T47D (cell line): ENCODE measurements around the gene TTC3.
"Not testable (repeated sequence)": the region's sequence is repeated elsewhere in the genome, so short reads cannot be mapped to it uniquely, and the experiment has no call there.

Experiments used
- DNase-seq, 2 experiments: peaks; one replicate each; pipeline versions ENCODE4 v3.0.0 to v3.0.0-alpha.2; 2011 to 2012; ENCODE audit warnings: low read depth in 1 of 2, low spot score in 1 of 2
- JUND ChIP-seq: IDR thresholded peaks from 2 replicates; pipeline ENCODE4 v1.6.1; 2012; ENCODE audit warnings: low read depth
- in situ Hi-C: cut with HindIII; loops from 2 replicates; pipeline ENCODE4 v1.10.0; 2016; ENCODE audit warnings: low sequenced_read_pairs, low pct_unique_long_range_greater_than_20kb

TTC3 gene

GRCh38 chr21:37082856-37083528, 9.9 kb downstream of the TTC3 start:
- DNase-seq = peak in 1 of 2 experiments; percentile 70
- in situ Hi-C loops = no loop called here
- TF ChIP-seq JUND = no peak

GRCh38 chr21:37085726-37086125, 12.7 kb downstream of the TTC3 start:
- in situ Hi-C loops = no loop called here
- no peak for DNase-seq
- TF ChIP-seq JUND = no peak

- TF ChIP-seq JUND = no peak
- DNase-seq = peak in 1 of 2 experiments; percentile 56
- in situ Hi-C loops = no loop called here
Measured at GRCh38 chr21:37087188-37087587, 14.1 kb downstream of the TTC3 start.

- in situ Hi-C loops = no loop called here
- no peak for TF ChIP-seq JUND
- DNase-seq = no peak
Measured at GRCh38 chr21:37088186-37088735, 15.2 kb downstream of the TTC3 start.

- TF ChIP-seq JUND = no peak
- in situ Hi-C loops = no loop called here
- DNase-seq = no peak
Measured at GRCh38 chr21:37093977-37094376, 20.9 kb downstream of the TTC3 start.

GRCh38 chr21:37095821-37096220, 22.8 kb downstream of the TTC3 start:
- DNase-seq = no peak
- in situ Hi-C loops = no loop called here
- no peak for TF ChIP-seq JUND

GRCh38 chr21:37098751-37099150, 25.7 kb downstream of the TTC3 start:
- in situ Hi-C loops = no loop called here

GRCh38 chr21:37100316-37100715, 27.3 kb downstream of the TTC3 start:
- no peak for DNase-seq
- TF ChIP-seq JUND = no peak
- in situ Hi-C loops = no loop called here

More at GRCh38 chr21:37098751-37099150, 25.7 kb downstream of the TTC3 start:
- no peak for DNase-seq
- TF ChIP-seq JUND = no peak

- TF ChIP-seq JUND = no peak
- in situ Hi-C loops = no loop called here
- DNase-seq = no peak
Measured at GRCh38 chr21:37101384-37101783, 28.3 kb downstream of the TTC3 start.

GRCh38 chr21:37102746-37103145, 29.7 kb downstream of the TTC3 start:
- in situ Hi-C loops = not testable (repeated sequence)

GRCh38 chr21:37106998-37107397, 33.9 kb downstream of the TTC3 start:
- TF ChIP-seq JUND = no peak
- in situ Hi-C loops = no loop called here
- DNase-seq = no peak

More at GRCh38 chr21:37102746-37103145, 29.7 kb downstream of the TTC3 start:
- not testable (repeated sequence) for DNase-seq

- DNase-seq, in situ Hi-C loops: not testable (repeated sequence)
Measured at GRCh38 chr21:37111029-37111428, 38.0 kb downstream of the TTC3 start.

GRCh38 chr21:37114301-37114700, 41.2 kb downstream of the TTC3 start:
- DNase-seq, in situ Hi-C loops: not testable (repeated sequence)

- DNase-seq, in situ Hi-C loops: not testable (repeated sequence)
Measured at GRCh38 chr21:37116459-37116858, 43.4 kb downstream of the TTC3 start.
